ENCODE measurements around the gene ALG2.

GRCh38 chr9:99173570-99174504 is 47.9 kb downstream of the ALG2 start:
- TF ChIP-seq, protein P1, sequence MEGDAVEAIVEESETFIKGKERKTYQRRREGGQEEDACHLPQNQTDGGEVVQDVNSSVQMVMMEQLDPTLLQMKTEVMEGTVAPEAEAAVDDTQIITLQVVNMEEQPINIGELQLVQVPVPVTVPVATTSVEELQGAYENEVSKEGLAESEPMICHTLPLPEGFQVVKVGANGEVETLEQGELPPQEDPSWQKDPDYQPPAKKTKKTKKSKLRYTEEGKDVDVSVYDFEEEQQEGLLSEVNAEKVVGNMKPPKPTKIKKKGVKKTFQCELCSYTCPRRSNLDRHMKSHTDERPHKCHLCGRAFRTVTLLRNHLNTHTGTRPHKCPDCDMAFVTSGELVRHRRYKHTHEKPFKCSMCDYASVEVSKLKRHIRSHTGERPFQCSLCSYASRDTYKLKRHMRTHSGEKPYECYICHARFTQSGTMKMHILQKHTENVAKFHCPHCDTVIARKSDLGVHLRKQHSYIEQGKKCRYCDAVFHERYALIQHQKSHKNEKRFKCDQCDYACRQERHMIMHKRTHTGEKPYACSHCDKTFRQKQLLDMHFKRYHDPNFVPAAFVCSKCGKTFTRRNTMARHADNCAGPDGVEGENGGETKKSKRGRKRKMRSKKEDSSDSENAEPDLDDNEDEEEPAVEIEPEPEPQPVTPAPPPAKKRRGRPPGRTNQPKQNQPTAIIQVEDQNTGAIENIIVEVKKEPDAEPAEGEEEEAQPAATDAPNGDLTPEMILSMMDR (IDR thresholded peaks at IDR 0.05), result no peak
- TF ChIP-seq POLR2A (IDR thresholded peaks at IDR 0.05), result no peak
